Measurements from ENCODE around the gene MET.

MET gene

DNA sequence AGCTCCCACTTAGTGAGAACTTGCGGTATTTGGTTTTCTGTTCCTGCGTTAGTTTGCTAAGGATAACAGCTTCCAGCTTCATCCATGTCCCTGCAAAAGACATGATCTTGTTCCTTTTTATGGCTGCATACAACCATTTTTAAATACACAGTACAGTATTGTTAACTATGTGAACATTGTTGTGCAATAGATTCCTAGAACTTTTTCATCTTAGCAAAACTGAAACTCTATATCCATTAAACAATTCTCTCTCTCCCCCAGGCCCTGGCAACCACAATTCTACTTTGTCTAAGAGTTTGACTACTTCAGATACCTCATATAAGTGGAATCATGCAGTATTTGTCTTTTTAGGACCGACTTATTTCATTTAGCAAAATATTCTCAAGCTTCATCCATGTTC is 118.0 kb downstream of the MET start:
- Histone ChIP-seq H4K20me1 (no peaks in the 10 kb centered on the region), H3K9ac (no peak overlapping the region), H3K27me3 (no peaks in the 10 kb centered on the region), H3K4me1 (peaks cover 0 to 5% (median 0%) of the 10 kb centered on the region in 10 experiments; a peak in 6 of 20 replicates), H3K27ac (no peak overlapping the region), H3K36me3 (no peaks in the 10 kb centered on the region), H3K4me3 (no peak overlapping the region), H3K4me2 (no peak overlapping the region), H3K9me3 (replicated peaks in 1 of 11) (no peaks in the 10 kb centered on the region)
- TF ChIP-seq Cebpa-rat (IDR thresholded peaks at IDR 0.05) = 0 out of 22 replicates have a peak, but pooled peaks of 1 of the 11 experiments have one; percentile 22

DNA sequence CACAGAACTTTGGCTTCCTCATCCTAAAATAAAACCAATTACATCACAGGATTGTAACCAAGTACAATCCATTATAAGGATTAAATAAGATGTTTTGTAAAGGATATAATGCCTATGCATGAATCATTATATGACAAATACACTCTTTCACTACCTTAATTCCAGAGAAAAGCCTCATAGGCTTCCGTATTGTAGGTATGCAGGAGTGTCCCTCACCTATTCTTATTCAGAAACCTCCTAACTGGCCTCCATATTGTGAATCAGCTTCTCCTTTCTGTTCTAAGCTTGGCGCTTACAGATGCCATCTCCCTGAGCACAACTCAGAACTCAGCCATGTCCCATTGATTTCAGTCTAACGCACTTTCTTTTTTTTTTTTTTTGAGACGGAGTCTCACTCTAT is 120.8 kb downstream of the MET start:
- Histone ChIP-seq H3K4me1 (no peaks in the 10 kb centered on the region), H4K20me1 (no peaks in the 10 kb centered on the region), H3K4me3 (no peak overlapping the region), H3K27me3 (no peaks in the 10 kb centered on the region), H3K9me3 (replicated peaks in 1 of 11) (no peaks in the 10 kb centered on the region), H3K9ac (no peak overlapping the region), H3K36me3 (no peaks in the 10 kb centered on the region), H3K27ac (no peak overlapping the region), H3K4me2 (no peak overlapping the region)
- TF ChIP-seq Cebpa-rat (IDR thresholded peaks at IDR 0.05) = no peak

DNA sequence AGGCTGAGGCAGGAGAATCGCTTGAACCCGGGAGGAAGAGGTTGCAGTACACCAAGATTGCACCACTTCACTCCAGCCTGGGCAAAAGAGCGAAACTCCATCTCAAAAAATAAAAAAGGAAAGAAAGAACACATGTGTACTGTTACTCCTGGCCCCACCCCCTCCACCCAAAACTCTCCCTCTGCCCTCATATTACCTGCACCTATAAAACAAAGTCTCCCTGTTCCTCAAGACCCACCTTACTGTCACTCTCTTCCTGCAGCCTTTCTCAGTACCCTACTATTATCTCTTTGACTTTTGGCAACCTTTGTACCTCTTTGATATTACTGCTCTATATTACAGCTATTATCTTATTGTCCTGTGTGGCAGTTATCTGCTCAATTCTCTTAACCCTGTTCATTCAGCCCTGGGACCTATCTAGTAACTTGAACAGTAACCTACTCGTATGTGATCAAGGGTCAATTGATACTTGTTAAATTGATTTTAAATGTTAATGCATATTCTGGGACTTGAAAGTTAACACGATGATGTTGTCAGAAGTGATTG is 121.9 kb downstream of the MET start:
- Histone ChIP-seq H3K9me3 (replicated peaks in 1 of 11) (no peaks in the 10 kb centered on the region), H3K4me2 (no peak overlapping the region)

DNA sequence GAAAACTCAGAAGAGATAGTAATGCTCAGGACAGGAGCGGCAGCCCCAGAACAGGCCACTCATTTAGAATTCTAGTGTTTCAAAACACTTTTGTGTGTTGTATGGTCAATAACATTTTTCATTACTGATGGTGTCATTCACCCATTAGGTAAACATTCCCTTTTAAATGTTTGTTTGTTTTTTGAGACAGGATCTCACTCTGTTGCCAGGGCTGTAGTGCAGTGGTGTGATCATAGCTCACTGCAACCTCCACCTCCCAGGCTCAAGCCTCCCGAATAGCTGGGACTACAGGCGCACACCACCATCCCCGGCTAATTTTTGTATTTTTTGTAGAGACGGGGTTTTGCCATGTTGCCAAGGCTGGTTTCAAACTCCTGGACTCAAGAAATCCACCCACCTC is 124.5 kb downstream of the MET start:
- no peaks in the 10 kb centered on the region for H3K4me1 ChIP-seq
- H3K9me3 ChIP-seq (replicated peaks in 1 of 11) = no peaks in the 10 kb centered on the region
- TF ChIP-seq Cebpa-rat (IDR thresholded peaks at IDR 0.05) = no peak

More for the DNA sequence above, 121.9 kb downstream of the MET start:
- no peaks in the 10 kb centered on the region for H3K27me3 ChIP-seq
- no peak overlapping the region for H3K27ac ChIP-seq
- no peaks in the 10 kb centered on the region for H3K4me1 ChIP-seq
- no peak for TF ChIP-seq Cebpa-rat (IDR thresholded peaks at IDR 0.05)
- H3K4me3 ChIP-seq = no peak overlapping the region
- H4K20me1 ChIP-seq = no peaks in the 10 kb centered on the region
- H3K36me3 ChIP-seq = no peaks in the 10 kb centered on the region
- H3K9ac ChIP-seq = no peak overlapping the region

DNA sequence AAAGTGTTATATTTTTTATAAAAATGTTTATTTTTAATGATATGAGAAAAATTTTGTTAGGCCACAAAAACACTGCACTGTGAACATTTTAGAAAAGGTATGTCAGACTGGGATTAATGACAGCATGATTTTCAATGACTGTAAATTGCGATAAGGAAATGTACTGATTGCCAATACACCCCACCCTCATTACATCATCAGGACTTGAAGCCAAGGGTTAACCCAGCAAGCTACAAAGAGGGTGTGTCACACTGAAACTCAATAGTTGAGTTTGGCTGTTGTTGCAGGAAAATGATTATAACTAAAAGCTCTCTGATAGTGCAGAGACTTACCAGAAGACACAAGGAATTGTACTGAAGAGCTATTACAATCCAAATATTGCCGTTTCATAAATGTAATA is 125.6 kb downstream of the MET start:
- no peaks in the 10 kb centered on the region for H3K36me3 ChIP-seq
- no peak overlapping the region for H3K9ac ChIP-seq
- H3K27me3 ChIP-seq = no peaks in the 10 kb centered on the region
- H3K27ac ChIP-seq = no peak overlapping the region
- no peaks in the 10 kb centered on the region for H3K9me3 ChIP-seq (replicated peaks in 1 of 11)
- no peak overlapping the region for H3K4me3 ChIP-seq
- H3K4me2 ChIP-seq = no peak overlapping the region
- no peaks in the 10 kb centered on the region for H3K4me1 ChIP-seq
- no peaks in the 10 kb centered on the region for H4K20me1 ChIP-seq
- no peak for TF ChIP-seq Cebpa-rat (IDR thresholded peaks at IDR 0.05)

More for the DNA sequence above, 124.5 kb downstream of the MET start:
- H3K27ac ChIP-seq = no peak overlapping the region
- no peaks in the 10 kb centered on the region for H4K20me1 ChIP-seq
- H3K27me3 ChIP-seq = no peaks in the 10 kb centered on the region
- no peak overlapping the region for H3K4me3 ChIP-seq
- no peaks in the 10 kb centered on the region for H3K36me3 ChIP-seq
- no peak overlapping the region for H3K4me2 ChIP-seq
- H3K9ac ChIP-seq = no peak overlapping the region

DNA sequence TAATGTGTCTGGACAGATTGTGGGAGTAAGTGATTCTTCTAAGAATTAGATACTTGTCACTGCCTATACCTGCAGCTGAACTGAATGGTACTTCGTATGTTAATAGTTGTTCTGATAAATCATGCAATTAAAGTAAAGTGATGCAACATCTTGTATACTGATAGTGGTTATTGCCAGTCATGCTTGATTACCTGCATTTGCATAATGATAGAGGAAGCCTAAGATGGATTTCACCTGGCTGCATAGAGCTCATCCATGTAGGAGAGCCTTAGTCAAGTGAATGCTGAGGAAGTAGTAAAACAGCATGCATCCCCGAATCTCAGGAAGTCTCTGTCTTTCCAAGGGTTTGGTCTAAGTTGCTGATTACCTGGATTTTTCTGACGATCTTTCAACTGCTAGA is 126.2 kb downstream of the MET start:
- Histone ChIP-seq H4K20me1 (no peaks in the 10 kb centered on the region), H3K9me3 (replicated peaks in 1 of 11) (no peaks in the 10 kb centered on the region), H3K9ac (no peak overlapping the region), H3K27ac (no peak overlapping the region), H3K4me2 (no peak overlapping the region), H3K4me1 (no peaks in the 10 kb centered on the region), H3K4me3 (no peak overlapping the region), H3K36me3 (no peaks in the 10 kb centered on the region), H3K27me3 (no peaks in the 10 kb centered on the region)
- TF ChIP-seq Cebpa-rat (IDR thresholded peaks at IDR 0.05) = no peak

DNA sequence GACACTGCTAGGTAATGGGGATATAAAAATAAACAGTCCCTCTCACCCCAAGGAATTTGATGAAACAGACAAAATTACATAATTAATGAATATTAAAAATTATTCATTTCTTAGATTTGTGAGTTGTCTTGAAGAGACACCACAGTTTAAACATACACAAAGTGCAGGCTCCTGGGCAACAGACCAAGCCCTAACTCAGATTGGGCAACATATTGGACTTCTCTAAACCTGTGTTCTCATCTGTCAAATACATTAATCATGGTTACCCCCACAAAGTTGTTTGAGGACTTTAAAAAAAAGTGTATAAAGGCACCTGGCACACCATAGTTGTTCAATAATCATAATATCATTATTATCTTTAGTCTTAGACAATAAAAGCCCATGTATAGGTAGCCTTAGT is 127.9 kb downstream of the MET start:
- H3K9ac ChIP-seq = no peak overlapping the region
- no peaks in the 10 kb centered on the region for H4K20me1 ChIP-seq
- H3K27me3 ChIP-seq = no peaks in the 10 kb centered on the region
- no peak overlapping the region for H3K4me2 ChIP-seq
- no peaks in the 10 kb centered on the region for H3K4me1 ChIP-seq
- H3K4me3 ChIP-seq = no peak overlapping the region
- H3K27ac ChIP-seq = no peak overlapping the region
- no peaks in the 10 kb centered on the region for H3K36me3 ChIP-seq
- no peak for TF ChIP-seq Cebpa-rat (IDR thresholded peaks at IDR 0.05)
- no peaks in the 10 kb centered on the region for H3K9me3 ChIP-seq (replicated peaks in 1 of 11)

DNA sequence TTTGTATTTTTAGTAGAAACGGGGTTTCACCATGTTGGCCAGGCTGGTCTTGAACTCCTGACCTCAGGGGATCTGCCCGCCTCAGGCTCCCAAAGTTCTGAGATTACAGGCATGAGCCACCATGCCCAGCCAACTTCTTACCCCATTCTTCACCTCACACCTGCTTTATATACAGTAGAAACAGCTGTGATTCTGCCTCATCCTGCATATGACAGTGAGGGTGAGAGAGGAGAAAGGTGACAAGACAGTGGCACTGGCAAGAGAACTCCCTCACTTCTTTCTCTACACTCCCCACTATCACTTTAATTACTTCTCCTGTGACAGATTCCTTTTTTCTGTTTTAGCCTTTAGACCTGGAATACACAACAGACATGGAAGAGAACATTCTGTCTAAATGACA is 128.6 kb downstream of the MET start:
- Histone ChIP-seq H3K9ac (no peak overlapping the region), H3K27ac (no peak overlapping the region), H4K20me1 (no peaks in the 10 kb centered on the region), H3K9me3 (replicated peaks in 1 of 11) (no peaks in the 10 kb centered on the region), H3K4me1 (no peaks in the 10 kb centered on the region), H3K27me3 (no peaks in the 10 kb centered on the region), H3K36me3 (no peaks in the 10 kb centered on the region), H3K4me2 (no peak overlapping the region), H3K4me3 (no peak overlapping the region)
- no peak for TF ChIP-seq Cebpa-rat (IDR thresholded peaks at IDR 0.05)

DNA sequence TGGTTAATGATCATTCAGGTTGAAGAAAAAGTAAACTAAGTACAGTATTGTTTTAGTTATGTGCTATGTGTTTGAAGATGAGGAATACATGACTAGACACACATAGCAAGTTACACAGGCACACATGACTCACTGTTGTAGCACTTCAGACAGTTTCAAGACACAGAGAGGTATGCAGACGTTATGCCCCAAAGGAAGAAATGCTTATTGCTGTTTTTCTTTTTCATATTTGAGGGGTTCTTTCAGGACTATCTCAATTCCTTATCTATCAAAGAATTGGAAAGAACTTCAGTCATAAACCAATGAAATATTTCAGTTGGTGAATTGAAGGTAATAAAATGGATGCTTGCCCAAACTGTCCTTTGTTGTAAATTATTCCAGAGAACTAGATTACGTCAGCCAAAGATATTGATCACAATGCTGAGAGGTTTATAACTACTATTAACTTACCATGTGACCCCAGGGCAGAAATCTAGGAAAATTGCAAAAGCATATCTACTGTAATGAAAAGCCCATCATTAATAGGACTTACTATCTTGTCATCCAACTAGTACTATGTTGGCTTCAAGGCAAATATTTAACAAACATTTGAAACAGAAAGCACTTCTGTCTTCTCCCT is 129.2 kb downstream of the MET start:
- Histone ChIP-seq H3K4me3 (no peak overlapping the region), H4K20me1 (no peaks in the 10 kb centered on the region), H3K4me2 (no peak overlapping the region), H3K9me3 (replicated peaks in 1 of 11) (no peaks in the 10 kb centered on the region), H3K27me3 (no peaks in the 10 kb centered on the region), H3K27ac (no peak overlapping the region), H3K4me1 (no peaks in the 10 kb centered on the region), H3K36me3 (no peaks in the 10 kb centered on the region), H3K9ac (no peak overlapping the region)
- TF ChIP-seq Cebpa-rat (IDR thresholded peaks at IDR 0.05) = no peak

DNA sequence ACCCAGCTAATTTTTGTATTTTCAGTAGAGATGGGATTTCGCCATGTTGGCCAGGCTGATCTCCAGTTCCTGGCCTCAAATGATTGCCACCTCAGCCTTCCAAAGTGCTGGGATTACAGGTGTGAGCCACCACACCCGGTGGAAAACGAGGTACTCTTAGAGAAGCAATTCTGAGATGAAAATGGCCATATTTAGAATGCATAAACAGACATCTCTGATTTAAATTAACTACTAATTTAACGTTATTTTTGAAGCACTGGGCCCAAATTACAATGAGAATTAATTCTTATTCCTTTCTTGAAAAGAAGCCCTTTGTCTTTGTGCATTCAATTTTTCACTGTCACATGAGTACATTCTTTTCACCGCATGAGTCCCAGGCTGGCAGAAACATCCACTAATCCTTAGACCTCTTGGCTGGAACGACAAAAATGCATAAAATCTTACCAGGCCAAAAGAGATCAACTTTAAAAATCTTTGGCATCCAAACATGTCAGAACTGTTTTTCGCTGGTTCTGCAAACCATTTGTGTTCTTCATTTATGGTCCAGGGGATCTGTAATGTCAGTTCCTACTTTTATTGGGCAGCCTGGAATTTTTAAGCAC is 130.2 kb downstream of the MET start:
- Histone ChIP-seq H3K27ac (no peak overlapping the region), H3K9ac (no peak overlapping the region), H3K4me3 (no peak overlapping the region), H4K20me1 (no peaks in the 10 kb centered on the region), H3K4me2 (no peak overlapping the region), H3K9me3 (replicated peaks in 1 of 11) (no peaks in the 10 kb centered on the region), H3K4me1 (no peaks in the 10 kb centered on the region), H3K36me3 (no peaks in the 10 kb centered on the region), H3K27me3 (no peaks in the 10 kb centered on the region)
- TF ChIP-seq Cebpa-rat (IDR thresholded peaks at IDR 0.05) = no peak
